OCI-LY7 (cell line): ENCODE measurements around the gene PHF1. TPM values are rescaled to one million over a fixed set of nuclear protein-coding genes. Genes with fewer than 3 reads are reported as not detected.

ENCODE experiments used
- BruUV-seq: library from RNA; stranded (reverse); fragments of 400-500 nt; replicated peaks from 2 replicates; lab custom pipeline; 2021; lab: Mats Ljungman, UMichigan
- CTCF ChIA-PET: fragments of 300-600 bp; sonication (Branson Sonifier 250); formaldehyde crosslinking; loops from one replicate; lab custom pipeline; 2022; ENCODE audit warnings: antibody characterized with exemption; ENCODE audit not compliant: unreplicated experiment; lab: Charles Lee
- POLR2A ChIA-PET: fragments of 300-600 bp; sonication (Branson Sonifier 250); formaldehyde crosslinking; loops from one replicate; lab custom pipeline; 2022; ENCODE audit warnings: antibody characterized with exemption; lab: Charles Lee
- DNase-seq: peaks from one replicate; pipeline ENCODE4 v3.0.0-alpha.2; 2015; ENCODE audit warnings: low spot score
- H2AFZ ChIP-seq: fragments of 200-600 bp; sonication (generic), shearing (Covaris generic); 2 replicates; pipeline ENCODE4 v1.6.1; 2014; ENCODE audit warnings: mild to moderate bottlenecking, antibody characterized with exemption, low read length, moderate library complexity
- H3K27ac ChIP-seq: fragments of 200-600 bp; sonication (generic); 2 replicates; pipeline ENCODE4 v1.5.1; 2014; ENCODE audit warnings: mixed run types, low read depth, mild to moderate bottlenecking, moderate library complexity, low read length, inconsistent platforms; ENCODE audit not compliant: poor library complexity, severe bottlenecking
- H3K36me3 ChIP-seq: fragments of 200-600 bp; sonication (generic); 2 replicates; pipeline ENCODE4 v1.6.1; 2014; ENCODE audit warnings: mild to moderate bottlenecking, antibody characterized with exemption, low read length, moderate library complexity, mixed read lengths; ENCODE audit not compliant: insufficient read depth
- H3K4me1 ChIP-seq: fragments of 200-600 bp; sonication (generic); 2 replicates; pipeline ENCODE4 v1.5.1; 2014; ENCODE audit warnings: mild to moderate bottlenecking, low read length; ENCODE audit not compliant: insufficient read depth, poor library complexity, severe bottlenecking
- H3K4me2 ChIP-seq: fragments of 200-600 bp; sonication (generic); 2 replicates; pipeline ENCODE4 v1.6.1; 2014; ENCODE audit warnings: mild to moderate bottlenecking, low read length
- H3K4me3 ChIP-seq: fragments of 200-600 bp; sonication (generic); 2 replicates; pipeline ENCODE4 v1.5.1; 2014; ENCODE audit warnings: mild to moderate bottlenecking, low read depth, low read length; ENCODE audit not compliant: poor library complexity, severe bottlenecking
- H3K79me2 ChIP-seq: fragments of 200-600 bp; sonication (generic); 2 replicates; pipeline ENCODE4 v1.6.1; 2016; ENCODE audit warnings: low read depth, mild to moderate bottlenecking, low read length, moderate library complexity, mixed read lengths; ENCODE audit not compliant: insufficient read depth
- H3K9me2 ChIP-seq: fragments of 200-600 bp; sonication (generic); 2 replicates; pipeline ENCODE4 v1.6.1; 2016; ENCODE audit warnings: mild to moderate bottlenecking, low read length, mixed read lengths; ENCODE audit not compliant: insufficient read depth
- H3K9me3 ChIP-seq: fragments of 200-600 bp; sonication (generic); 2 replicates; pipeline ENCODE4 v1.6.1; 2014; ENCODE audit warnings: mild to moderate bottlenecking, mixed run types, low read length, mixed read lengths
- H4K20me1 ChIP-seq: fragments of 200-600 bp; sonication (generic); 2 replicates; pipeline ENCODE4 v1.6.1; 2014; ENCODE audit warnings: mild to moderate bottlenecking, antibody characterized with exemption, low read length, moderate library complexity, mixed read lengths; ENCODE audit not compliant: insufficient read depth
- CTCF ChIP-seq: fragments of 200-600 bp; sonication (generic); conservative IDR thresholded peaks from 2 replicates; pipeline ENCODE4 v1.5.1; 2014; ENCODE audit warnings: mild to moderate bottlenecking, antibody characterized with exemption, low read length, moderate library complexity, mixed read lengths
- EZH2phosphoT487 ChIP-seq: fragments of 200-600 bp; sonication (generic); IDR thresholded peaks from 2 replicates; pipeline ENCODE4 v1.6.1; 2018; ENCODE audit warnings: low read depth, borderline replicate concordance, mild to moderate bottlenecking, mixed run types, antibody characterized with exemption, low read length, moderate library complexity, mixed read lengths
- intact Hi-C: fragments of 100-400 bp; cut with micrococcal nuclease; formaldehyde crosslinking; loops from one replicate; pipeline ENCODE4 v1.10.0; 2022; ENCODE audit not compliant: unreplicated experiment
- total RNA-seq, 2 experiments: library from RNA; depleted of rRNA in 1 of 2; stranded (reverse); fragments of >200 nt in 1 of 2; shearing (Covaris generic) in 1 of 2; gene quantifications; 2 replicates each; pipeline ENCODE4 v1.2.3, GENCODE V29; 2014 to 2022

The PHF1 gene
- total RNA-seq, 2 experiments from 2014 or later, result 19.9 to 30.2 TPM

- peaks cover 19% of the 10 kb centered on the region; the same call in 1 of the 2 replicates for H3K79me2 ChIP-seq
- ChIA-PET POLR2A (interaction anchor here (0.6 to 2.1 kb wide), 8 partner anchors 15 to 783 kb away, joined by 3 to 7 read pairs (median 3); partner anchors contain the start of genes HMGA1 and UQCC2), CTCF (interaction anchor here (0.5 to 1.8 kb wide), 2 partner anchors 23 to 31 kb away, joined by 3 to 4 read pairs; no protein-coding TSS in a partner anchor)
- intact Hi-C loops, result loop anchor here (1.0 to 2.0 kb wide), 2 partner anchors 23 to 117 kb away; no protein-coding TSS in a partner anchor
- H2AFZ ChIP-seq, result peak within 1 kb of the TSS; percentile 54; the same call in 1 of the 2 replicates
- H3K27ac ChIP-seq, result peak within 1 kb of the TSS; percentile 30
- TSS peak; percentile 75 for BruUV-seq
- peaks cover 19% of the 10 kb centered on the region for H3K4me1 ChIP-seq
- H4K20me1 ChIP-seq, result no peaks in the 10 kb centered on the region
- no peaks in the 10 kb centered on the region for H3K9me3 ChIP-seq
- no peaks in the 10 kb centered on the region for H3K9me2 ChIP-seq
- peaks cover 29% of the 10 kb centered on the region for H3K36me3 ChIP-seq
- H3K4me2 ChIP-seq, result peak within 1 kb of the TSS; percentile 96
- TF ChIP-seq EZH2phosphoT487 (no peak), CTCF (no peak)
- DNase-seq, result peak; percentile 97
- H3K4me3 ChIP-seq, result peak within 1 kb of the TSS; percentile 77
Measured at GRCh38 chr6:33454009-33454946, 43.5 kb downstream of the PHF1 start, which contains the start of gene ZBTB9. Gene ZBTB9, plus strand, starts transcription at chr6:33454576. Its CDS starts 525 bp downstream, at chr6:33455101.

- no peak for DNase-seq
- intact Hi-C loops, result loop anchor here (2.0 kb wide), 1 partner anchor 116 kb away; no protein-coding TSS in a partner anchor
- no peak overlapping the region; the same call in 1 of the 2 replicates for H2AFZ ChIP-seq
- peak overlapping the region; percentile 96 for H3K4me2 ChIP-seq
- H3K9me2 ChIP-seq, result no peaks in the 10 kb centered on the region
- peaks cover 22% of the 10 kb centered on the region for H3K36me3 ChIP-seq
- ChIA-PET CTCF (interaction anchor here (1.8 kb wide), 1 partner anchor 24 kb away, joined by 4 read pairs; no protein-coding TSS in a partner anchor), POLR2A (interaction anchor here (1.1 to 2.1 kb wide), 3 partner anchors 24 to 351 kb away, joined by 3 to 7 read pairs (median 4); no protein-coding TSS in a partner anchor)
- H3K79me2 ChIP-seq, result peaks cover 19% of the 10 kb centered on the region; the same call in 1 of the 2 replicates
- peaks cover 19% of the 10 kb centered on the region for H3K4me1 ChIP-seq
- BruUV-seq, result no TSS peak
- H3K4me3 ChIP-seq, result peak overlapping the region; percentile 77
- H3K27ac ChIP-seq, result no peak overlapping the region
- no peak for TF ChIP-seq CTCF
- TF ChIP-seq EZH2phosphoT487, result no peak
- H3K9me3 ChIP-seq, result no peaks in the 10 kb centered on the region
- H4K20me1 ChIP-seq, result no peaks in the 10 kb centered on the region
Measured at GRCh38 chr6:33455051-33455450, 44.2 kb downstream of the PHF1 start.
